Measurements from ENCODE around the gene BPIFB6. TPM values are rescaled to one million over a fixed set of nuclear protein-coding genes. Genes with fewer than 3 reads are reported as not detected.

BPIFB6 gene
- polyA plus RNA-seq, 1 donor (not counting 4 experiments of a cell fraction or from before 2014, with no cell fraction given) = not detected

GRCh38 chr20:32988008-32988407 lies 43.4 kb upstream of the BPIFB6 start:
- Histone ChIP-seq H3K9ac (ENCODE audit: control insufficient read depth, extremely low read depth, insufficient read depth, low read length) (no peak overlapping the region), H3K4me2 (ENCODE audit: control insufficient read depth, extremely low read depth, insufficient read depth, low read depth, low read length) (no peak overlapping the region), H3K9me1 (ENCODE audit: control insufficient read depth, extremely low read depth, insufficient read depth, low read length) (no peaks in the 10 kb centered on the region), H3K79me2 (ENCODE audit: control insufficient read depth, insufficient read depth, low read length) (no peaks in the 10 kb centered on the region), H3K4me1 (ENCODE audit: control insufficient read depth, extremely low read depth, insufficient read depth, low read length) (no peaks in the 10 kb centered on the region), H2AFZ (ENCODE audit: control insufficient read depth, low read length) (no peak overlapping the region), H4K20me1 (ENCODE audit: control insufficient read depth, extremely low read depth, insufficient read depth, low read length) (no peaks in the 10 kb centered on the region), H3K4me3 (ENCODE audit: control insufficient read depth in 2 of 3, extremely low read depth in 1 of 3, insufficient read depth in 2 of 3, low read depth in 1 of 3, low read length in 3 of 3) (no peak overlapping the region), H3K9me3 (ENCODE audit: control insufficient read depth, low read depth, low read length) (no peaks in the 10 kb centered on the region), H3K27ac (ENCODE audit: control insufficient read depth, insufficient read depth, low read length) (no peak overlapping the region), H3K27me3 (ENCODE audit: control insufficient read depth, extremely low read depth, insufficient read depth, low read length) (no peaks in the 10 kb centered on the region), H3K36me3 (ENCODE audit: control insufficient read depth in 2 of 2, extremely low read depth in 1 of 2, insufficient read depth in 2 of 2, low read length in 2 of 2) (no peaks in the 10 kb centered on the region)
- TF ChIP-seq, protein P1, sequence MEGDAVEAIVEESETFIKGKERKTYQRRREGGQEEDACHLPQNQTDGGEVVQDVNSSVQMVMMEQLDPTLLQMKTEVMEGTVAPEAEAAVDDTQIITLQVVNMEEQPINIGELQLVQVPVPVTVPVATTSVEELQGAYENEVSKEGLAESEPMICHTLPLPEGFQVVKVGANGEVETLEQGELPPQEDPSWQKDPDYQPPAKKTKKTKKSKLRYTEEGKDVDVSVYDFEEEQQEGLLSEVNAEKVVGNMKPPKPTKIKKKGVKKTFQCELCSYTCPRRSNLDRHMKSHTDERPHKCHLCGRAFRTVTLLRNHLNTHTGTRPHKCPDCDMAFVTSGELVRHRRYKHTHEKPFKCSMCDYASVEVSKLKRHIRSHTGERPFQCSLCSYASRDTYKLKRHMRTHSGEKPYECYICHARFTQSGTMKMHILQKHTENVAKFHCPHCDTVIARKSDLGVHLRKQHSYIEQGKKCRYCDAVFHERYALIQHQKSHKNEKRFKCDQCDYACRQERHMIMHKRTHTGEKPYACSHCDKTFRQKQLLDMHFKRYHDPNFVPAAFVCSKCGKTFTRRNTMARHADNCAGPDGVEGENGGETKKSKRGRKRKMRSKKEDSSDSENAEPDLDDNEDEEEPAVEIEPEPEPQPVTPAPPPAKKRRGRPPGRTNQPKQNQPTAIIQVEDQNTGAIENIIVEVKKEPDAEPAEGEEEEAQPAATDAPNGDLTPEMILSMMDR (optimal IDR thresholded peaks at IDR 0.05 in 1 of 3, IDR thresholded peaks at IDR 0.05 in 1 of 3, conservative IDR thresholded peaks at IDR 0.05 in 1 of 3; ENCODE audit: extremely low read depth in 1 of 3, insufficient read depth in 2 of 3, low read length in 3 of 3) = no peak
- TF ChIP-seq EZH2 (IDR thresholded peaks at IDR 0.05; ENCODE audit: low read length) = no peak
- no peak for FAIRE-seq
- DNase-seq (ENCODE audit: low read depth, low spot score) = no peak
- dilution Hi-C loops (cut with MboI; ENCODE audit: extremely low pct_ligation_motif_present, low sequenced_read_pairs) = no loop called here

- Histone ChIP-seq H3K79me2 (ENCODE audit: control insufficient read depth, insufficient read depth, low read length) (no peaks in the 10 kb centered on the region), H3K9ac (ENCODE audit: control insufficient read depth, extremely low read depth, insufficient read depth, low read length) (no peak overlapping the region), H3K36me3 (ENCODE audit: control insufficient read depth in 2 of 2, extremely low read depth in 1 of 2, insufficient read depth in 2 of 2, low read length in 2 of 2) (no peaks in the 10 kb centered on the region), H3K9me3 (ENCODE audit: control insufficient read depth, low read depth, low read length) (no peaks in the 10 kb centered on the region), H3K27me3 (ENCODE audit: control insufficient read depth, extremely low read depth, insufficient read depth, low read length) (no peaks in the 10 kb centered on the region), H3K4me3 (ENCODE audit: control insufficient read depth in 2 of 3, extremely low read depth in 1 of 3, insufficient read depth in 2 of 3, low read depth in 1 of 3, low read length in 3 of 3) (no peak overlapping the region), H3K27ac (ENCODE audit: control insufficient read depth, insufficient read depth, low read length) (no peak overlapping the region), H4K20me1 (ENCODE audit: control insufficient read depth, extremely low read depth, insufficient read depth, low read length) (no peaks in the 10 kb centered on the region), H3K4me2 (ENCODE audit: control insufficient read depth, extremely low read depth, insufficient read depth, low read depth, low read length) (no peak overlapping the region), H3K9me1 (ENCODE audit: control insufficient read depth, extremely low read depth, insufficient read depth, low read length) (no peaks in the 10 kb centered on the region), H2AFZ (ENCODE audit: control insufficient read depth, low read length) (no peak overlapping the region), H3K4me1 (ENCODE audit: control insufficient read depth, extremely low read depth, insufficient read depth, low read length) (no peaks in the 10 kb centered on the region)
- no peak for FAIRE-seq
- DNase-seq (ENCODE audit: low read depth, low spot score) = no peak
- dilution Hi-C loops (cut with MboI; ENCODE audit: extremely low pct_ligation_motif_present, low sequenced_read_pairs) = no loop called here
- TF ChIP-seq, protein P1 (optimal IDR thresholded peaks at IDR 0.05 in 1 of 3, IDR thresholded peaks at IDR 0.05 in 1 of 3, conservative IDR thresholded peaks at IDR 0.05 in 1 of 3; ENCODE audit: extremely low read depth in 1 of 3, insufficient read depth in 2 of 3, low read length in 3 of 3) = no peak
- TF ChIP-seq EZH2 (IDR thresholded peaks at IDR 0.05; ENCODE audit: low read length) = no peak
Observed at GRCh38 chr20:32989507-32990283, 41.8 kb upstream of the BPIFB6 start.

All from keratinocyte (primary cell).